Measurements from ENCODE around the gene MST1.

MST1 gene

DNA sequence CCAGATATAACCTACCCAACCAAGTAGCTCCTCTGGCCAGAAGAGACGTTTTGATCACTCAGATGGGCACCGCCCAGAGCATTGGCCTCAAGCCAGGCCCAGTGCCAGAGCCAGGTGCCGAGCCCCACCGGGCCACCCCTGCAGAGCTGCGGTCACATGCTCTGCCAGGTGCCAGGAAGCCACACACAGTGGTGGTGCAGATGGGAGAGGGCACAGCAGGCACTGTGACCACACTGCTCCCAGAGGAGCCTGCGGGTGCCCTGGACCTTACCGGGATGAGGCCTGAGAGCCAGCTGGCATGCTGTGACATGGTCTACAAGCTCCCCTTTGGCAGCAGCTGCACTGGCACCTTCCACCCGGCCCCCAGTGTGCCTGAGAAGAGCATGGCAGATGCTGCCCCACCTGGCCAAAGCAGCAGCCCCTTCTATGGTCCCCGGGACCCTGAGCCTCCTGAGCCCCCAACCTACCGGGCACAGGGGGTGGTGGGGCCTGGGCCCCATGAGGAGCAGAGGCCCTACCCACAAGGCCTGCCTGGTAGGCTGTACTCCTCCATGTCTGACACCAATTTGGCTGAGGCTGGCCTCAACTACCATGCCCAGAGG is 34.2 kb downstream of the MST1 start:
- peak; percentile 76 to 91 for DNase-seq

DNA sequence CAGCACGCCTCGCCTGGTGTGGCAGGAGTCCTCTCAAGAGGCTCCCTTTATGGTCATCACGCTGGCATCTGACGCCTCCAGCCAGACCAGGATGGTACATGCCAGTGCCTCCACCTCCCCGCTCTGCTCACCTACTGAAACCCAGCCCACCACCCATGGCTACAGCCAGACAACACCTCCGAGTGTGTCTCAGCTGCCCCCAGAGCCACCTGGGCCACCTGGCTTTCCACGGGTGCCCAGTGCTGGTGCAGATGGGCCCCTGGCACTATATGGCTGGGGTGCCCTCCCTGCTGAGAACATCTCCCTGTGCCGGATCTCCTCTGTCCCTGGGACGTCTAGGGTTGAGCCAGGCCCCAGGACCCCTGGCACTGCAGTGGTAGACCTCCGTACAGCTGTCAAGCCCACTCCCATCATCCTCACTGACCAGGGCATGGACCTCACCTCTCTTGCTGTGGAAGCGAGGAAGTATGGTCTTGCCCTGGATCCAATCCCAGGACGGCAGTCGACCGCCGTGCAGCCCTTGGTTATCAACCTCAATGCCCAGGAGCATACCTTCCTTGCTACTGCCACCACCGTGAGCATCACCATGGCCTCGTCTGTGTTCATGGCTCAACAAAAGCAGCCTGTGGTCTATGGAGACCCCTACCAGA is 35.0 kb downstream of the MST1 start:
- no peak for DNase-seq

DNA sequence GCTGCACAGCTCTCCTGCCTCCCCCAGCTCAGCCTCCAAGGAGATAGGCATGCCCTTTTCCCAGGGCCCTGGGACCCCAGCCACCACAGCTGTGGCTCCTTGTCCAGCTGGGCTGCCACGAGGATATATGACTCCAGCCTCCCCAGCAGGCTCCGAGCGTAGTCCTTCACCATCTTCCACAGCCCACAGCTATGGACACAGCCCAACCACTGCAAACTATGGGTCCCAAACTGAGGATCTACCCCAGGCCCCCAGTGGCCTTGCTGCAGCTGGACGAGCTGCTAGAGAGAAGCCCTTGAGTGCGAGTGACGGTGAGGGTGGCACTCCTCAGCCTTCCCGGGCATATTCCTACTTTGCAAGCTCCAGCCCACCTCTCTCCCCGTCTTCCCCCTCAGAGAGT is 35.7 kb downstream of the MST1 start:
- DNase-seq: no peak

DNA sequence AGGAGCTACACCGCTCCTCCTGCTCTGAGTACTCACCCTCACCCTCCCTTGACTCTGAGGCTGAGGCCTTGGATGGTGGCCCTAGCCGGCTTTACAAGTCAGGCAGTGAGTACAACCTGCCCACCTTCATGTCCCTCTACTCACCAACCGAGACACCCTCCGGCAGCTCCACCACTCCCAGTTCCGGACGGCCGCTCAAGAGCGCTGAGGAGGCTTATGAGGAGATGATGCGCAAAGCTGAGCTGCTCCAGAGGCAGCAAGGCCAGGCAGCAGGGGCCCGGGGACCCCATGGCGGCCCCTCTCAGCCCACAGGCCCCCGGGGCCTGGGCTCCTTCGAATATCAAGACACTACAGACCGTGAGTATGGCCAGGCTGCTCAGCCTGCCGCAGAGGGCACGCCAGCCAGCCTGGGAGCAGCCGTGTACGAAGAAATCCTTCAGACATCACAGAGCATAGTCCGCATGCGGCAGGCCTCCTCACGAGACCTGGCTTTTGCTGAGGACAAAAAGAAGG is 36.3 kb downstream of the MST1 start:
- DNase-seq: no peak

DNA sequence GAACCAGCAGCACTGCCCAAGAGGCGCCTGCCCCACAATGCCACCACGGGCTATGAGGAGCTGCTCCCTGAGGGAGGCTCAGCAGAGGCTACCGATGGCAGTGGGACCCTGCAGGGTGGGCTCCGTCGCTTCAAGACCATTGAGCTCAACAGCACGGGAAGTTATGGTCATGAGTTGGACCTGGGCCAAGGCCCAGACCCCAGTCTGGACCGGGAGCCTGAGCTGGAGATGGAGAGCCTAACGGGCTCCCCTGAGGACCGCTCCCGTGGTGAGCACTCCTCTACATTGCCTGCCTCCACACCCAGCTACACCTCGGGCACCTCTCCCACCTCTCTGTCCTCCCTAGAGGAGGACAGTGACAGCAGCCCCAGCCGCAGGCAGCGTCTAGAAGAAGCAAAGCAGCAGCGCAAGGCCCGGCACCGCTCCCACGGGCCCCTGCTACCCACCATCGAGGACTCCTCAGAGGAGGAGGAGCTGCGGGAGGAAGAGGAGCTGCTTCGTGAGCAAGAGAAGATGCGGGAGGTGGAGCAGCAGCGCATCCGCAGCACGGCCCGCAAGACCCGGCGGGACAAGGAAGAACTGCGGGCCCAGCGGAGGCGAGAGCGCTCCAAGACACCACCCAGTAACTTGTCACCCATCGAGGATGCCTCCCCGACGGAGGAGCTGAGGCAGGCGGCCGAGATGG is 36.9 kb downstream of the MST1 start:
- DNase-seq: no peak

DNA sequence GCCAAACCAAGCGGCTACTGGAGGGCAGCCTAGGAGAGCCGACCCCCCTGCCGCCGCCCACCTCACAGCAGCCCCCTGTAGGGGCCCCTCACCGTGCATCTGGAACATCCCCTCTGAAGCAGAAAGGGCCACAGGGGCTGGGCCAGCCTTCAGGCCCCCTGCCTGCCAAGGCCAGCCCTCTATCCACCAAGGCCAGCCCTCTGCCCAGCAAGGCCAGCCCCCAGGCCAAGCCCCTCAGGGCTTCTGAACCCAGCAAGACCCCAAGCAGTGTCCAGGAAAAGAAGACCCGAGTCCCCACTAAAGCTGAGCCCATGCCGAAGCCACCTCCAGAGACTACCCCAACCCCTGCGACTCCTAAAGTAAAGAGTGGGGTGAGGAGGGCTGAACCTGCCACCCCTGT is 38.6 kb downstream of the MST1 start:
- DNase-seq: no peak

DNA sequence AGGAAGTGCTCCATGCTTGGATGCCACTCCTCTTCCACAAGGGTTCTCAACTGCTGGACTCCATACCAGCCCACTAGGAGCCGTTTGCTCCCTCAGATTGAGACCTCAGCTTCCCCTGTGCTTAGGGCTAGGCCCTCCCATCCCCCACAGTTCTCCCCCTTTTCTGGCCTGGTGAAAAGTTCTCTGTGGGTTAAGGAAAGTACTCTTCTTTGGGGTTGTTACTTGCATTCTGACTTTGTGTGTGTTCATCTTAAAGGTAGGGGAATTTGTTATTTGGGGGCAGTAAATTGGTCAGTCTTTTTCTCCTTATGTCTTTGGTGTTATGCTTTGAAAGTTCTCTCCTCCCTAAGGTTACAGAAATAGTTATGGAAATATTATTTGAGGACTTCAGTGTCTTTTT is 39.1 kb downstream of the MST1 start:
- no peak for DNase-seq

DNA sequence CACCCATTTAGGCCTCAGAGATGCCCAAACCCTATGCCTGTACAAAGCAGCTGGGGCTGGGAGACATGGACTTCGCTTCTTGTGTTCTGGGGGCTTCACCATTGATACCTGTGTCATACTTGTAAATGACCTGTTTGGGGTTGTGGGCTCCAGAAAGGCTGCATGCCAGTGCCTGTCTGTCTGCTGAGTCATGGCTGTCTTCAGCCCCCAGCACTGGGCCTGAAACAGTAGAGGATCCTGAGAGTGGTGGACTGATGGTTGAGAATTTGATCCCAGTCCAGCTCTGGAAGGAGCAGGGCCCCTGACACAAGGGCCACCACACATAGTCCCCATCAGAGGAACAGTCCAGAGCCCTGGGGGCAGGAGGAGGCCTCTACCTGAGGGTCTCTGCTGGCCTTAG is 39.7 kb downstream of the MST1 start:
- DNase-seq: no peak

DNA sequence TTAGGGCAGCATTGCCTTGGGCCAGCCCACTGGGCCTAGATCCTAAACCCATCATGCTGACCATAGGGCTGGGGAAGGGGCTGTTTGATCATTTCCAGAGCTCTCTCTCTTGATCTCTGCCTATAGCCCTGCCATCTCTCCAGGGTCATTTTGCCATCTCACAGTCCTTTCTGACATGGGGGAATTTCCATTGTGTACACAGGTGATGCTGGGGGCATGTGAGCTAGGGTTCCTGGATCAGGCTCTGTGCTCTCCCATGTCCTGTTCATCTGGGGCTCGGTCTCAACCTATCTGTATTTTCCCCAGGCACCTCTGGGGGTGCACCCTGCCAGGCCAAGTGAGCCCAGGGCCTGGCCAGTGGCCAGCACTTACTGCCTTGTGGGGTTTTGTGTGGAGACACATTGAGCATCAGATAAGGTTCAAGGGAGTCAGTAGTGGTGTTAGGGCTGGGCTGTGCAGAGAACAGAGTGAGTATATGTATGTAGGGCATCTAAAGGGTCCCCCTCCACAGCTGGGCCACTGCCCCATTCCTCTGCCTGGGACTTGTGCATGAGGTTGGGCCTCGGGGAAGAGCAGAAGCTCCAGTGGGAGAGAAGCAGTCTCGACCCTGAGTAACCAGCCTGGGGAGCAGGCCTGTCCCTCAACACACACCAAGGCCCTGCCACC is 40.8 kb downstream of the MST1 start:
- DNase-seq: no peak

DNA sequence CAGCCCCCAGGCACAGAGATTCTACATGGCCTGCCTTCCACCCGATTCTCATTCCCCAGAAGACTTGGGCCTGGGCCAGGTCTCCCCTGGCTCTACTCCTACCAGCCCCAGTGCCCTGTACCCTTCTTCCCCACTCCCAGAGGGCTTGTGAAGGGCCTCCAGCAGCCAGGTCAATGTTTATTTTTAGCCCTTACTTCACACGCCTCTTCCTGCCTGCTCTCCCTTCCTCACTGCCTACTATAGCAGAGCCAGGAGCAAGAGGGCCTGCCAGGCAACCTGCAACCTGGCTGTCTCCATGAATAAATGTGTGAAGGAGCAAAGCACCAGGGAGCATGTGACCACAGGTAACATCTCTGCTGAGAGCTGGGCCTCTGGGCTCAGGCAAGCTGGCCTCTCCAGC is 41.5 kb downstream of the MST1 start:
- DNase-seq: peak in 1 of 2 experiments; percentile 4

DNA sequence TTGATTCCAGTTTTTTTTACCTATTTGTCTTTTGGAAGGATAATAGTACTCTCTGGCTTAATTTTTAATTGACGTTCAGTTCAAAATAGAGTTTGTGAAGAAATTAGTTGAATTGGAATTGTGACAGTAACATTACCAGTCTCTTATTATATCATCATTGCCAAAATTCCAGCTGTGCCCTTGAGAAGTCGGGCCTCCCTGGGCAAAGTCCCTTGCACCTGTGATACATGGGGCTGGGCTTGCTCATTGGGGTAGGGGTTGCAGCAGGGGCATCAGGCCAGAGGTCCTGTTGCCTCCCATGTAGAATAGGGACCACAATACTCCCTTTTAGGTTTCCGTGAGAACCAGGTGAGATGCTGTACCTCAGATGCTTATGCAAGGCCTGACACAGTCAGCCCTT is 43.0 kb downstream of the MST1 start:
- DNase-seq: no peak

DNA sequence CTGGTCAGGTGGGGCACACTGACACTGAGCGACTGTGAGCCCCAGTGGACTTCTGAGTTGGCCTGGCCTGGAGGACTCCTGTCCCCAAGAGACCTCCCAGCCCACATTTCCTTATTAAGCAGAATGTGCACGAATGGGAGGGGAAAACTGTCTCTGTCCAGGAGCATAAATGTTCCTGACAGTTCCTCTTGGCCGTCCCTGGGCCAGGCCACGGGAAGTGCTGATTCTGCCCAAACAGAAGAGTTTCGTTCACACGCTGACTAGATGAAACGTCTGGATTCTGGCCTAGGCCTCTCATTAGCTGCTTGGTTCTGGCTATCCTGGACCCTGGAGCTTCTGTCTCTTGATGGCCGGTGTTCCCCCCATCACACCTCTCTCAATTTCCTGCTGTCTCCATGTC is 44.6 kb downstream of the MST1 start:
- DNase-seq: no peak

DNA sequence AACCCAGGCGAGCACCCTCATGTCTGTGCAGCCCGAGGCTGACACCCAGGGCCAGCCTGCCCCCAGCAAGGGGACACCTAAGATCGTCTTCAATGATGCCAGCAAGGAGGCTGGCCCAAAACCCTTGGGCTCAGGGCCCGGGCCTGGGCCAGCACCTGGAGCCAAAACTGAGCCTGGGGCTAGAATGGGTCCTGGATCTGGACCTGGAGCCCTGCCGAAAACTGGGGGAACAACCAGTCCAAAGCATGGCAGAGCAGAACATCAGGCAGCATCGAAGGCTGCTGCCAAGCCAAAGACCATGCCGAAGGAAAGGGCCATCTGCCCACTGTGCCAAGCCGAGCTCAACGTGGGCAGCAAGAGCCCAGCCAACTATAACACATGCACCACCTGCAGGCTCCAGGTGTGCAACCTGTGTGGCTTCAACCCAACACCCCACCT is 46.5 kb downstream of the MST1 start:
- no peak for DNase-seq

DNA sequence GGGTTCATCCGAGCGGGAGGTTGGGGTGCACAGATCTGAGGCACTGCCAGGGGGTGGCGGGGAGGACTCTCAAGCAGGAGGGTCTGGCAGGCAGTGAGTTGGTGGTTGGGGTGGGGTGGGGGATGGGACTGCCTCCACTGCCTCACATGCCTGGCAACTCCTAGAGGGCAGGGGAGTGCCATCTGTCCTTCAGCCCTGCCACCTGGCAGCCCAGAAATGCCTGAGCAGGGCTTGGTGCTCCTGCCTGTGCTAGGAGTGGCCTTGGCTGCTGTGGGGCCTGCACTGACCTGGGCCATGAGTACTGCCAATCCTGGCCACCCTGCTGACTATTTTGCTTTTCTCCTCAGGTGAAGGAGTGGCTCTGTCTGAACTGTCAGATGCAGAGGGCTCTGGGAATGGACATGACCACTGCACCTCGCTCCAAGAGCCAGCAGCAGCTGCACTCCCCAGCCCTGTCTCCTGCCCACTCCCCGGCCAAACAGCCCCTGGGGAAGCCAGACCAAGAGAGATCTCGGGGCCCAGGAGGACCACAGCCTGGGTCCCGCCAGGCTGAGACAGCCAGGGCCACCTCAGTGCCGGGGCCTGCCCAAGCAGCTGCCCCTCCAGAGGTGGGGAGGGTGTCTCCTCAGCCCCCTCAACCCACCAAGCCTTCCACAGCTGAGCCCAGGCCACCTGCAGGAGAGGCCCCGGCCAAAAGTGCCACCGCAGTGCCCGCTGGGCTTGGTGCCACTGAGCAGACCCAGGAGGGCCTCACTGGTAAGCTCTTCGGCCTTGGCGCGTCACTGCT is 47.2 kb downstream of the MST1 start:
- DNase-seq: no peak

DNA sequence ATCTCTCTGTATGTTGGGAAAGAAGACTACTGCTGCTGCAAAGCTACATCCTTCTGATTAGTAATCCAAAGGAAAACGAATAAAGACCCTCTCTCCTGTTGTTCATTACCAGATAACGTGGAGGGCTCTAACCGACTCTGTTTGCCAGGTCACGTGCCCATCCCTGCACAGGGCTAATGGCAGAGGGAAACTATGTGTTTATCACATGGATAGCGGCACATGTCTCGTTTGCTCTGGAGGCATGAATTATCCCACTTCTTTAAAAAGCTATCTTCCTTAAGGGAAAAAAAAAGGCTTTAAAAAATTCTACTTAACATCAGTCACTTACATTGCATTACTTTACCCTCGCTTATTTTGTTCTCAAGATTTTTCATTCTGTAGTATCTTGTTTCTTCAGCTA is 48.0 kb downstream of the MST1 start:
- DNase-seq: no peak

DNA sequence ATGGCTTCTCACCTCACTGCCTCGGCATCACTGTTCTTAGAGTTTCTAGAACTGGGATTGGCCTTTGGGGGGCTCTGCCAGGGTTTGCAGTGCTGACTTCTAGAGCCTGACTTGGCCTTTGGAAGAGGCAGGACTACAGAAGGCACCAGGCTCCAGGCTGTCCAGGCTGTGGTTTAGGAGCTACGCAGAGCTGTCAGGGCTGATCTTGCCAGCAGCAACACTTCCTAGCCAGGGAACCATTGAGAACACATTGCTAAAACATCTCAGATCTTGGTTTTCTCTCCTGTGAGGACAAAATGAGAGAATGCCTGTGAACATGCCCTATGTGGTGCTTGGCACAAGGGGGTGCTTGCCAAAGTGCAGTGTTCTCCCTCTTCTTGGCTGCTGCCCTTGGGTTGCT is 49.7 kb downstream of the MST1 start:
- no peak for DNase-seq

DNA sequence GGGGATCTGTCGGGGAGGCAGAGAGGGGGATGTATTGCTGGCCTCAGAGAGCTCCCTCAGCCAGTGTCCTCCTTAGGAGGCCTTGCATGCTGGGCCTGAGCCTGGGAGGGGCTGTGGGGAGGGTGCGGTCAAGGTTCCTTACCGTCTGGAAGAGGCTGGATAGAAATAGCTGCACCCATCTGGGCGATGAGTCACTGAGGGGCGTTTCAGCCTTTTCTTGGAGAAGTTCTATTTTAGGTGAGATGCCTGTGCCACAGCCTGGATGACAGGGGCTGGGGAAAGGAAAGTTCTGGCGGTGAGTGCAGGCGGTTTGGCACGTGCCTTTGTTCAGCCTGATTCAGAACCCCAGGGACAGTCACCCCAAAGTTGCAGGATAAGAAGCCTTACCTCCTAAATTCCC is 50.8 kb downstream of the MST1 start:
- DNase-seq: no peak

DNA sequence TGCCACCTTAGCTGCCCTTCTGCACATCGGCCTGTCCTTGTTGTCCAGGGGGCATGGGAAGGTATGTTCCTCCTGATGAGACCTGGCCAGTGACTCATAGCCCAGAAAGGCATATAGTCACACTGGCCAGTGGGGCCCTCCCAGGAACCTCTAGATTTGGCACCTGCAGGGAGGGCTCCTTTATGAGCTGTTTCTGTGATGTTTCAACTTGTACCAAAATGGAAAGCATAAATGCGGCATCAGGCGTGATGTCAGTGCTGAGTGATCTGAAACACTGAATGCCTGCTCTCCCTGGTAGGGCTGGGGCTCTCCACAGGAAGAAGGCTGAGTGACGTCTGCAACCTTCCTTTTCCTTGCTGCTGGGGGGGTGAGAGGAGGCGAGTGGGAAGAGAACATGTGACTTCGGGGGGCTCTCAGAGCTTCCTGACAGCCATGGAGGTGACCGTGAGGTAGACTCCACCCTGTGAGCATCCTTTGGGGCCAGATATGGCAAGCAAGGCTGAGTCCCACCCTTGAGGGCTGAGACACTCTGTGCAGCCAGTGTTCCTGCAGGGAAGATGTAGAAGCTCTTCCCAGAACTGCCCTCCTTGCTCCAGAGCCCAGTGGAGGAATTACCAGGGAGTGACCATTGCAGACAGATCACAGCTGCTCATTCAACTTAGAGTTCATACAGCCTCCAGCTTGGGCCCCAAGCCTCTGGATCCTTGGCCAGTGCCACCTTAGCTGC is 52.2 kb downstream of the MST1 start:
- DNase-seq: no peak

DNA sequence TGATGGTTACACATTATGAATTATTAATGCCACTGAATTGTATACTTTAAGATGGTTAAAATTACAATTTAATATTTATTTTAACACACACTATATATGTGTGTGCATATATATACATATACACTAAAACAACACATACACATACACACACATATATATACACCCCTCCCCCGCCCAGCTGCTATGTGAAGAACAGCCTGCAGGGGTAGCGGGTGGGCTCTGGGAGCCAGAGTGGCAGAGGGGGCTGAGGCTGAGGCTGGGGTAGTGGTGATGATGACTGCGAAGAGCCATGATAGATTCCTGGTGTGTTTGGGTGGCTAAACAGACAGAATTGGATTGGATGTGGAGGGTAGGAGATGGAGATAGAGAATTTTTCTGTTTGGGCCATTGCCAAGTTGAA is 54.5 kb downstream of the MST1 start:
- no peak for DNase-seq
